Naive thymus-derived CD4-positive, alpha-beta T cell (primary cell): ENCODE results near the gene FCGBP. TPM values are rescaled to one million over a fixed set of nuclear protein-coding genes. Genes with fewer than 3 reads are reported as not detected.

Source experiments
- ATAC-seq: fragments of 150-1000 bp; cut with Tn5 transposase; 2 replicates; pipeline ENCODE4 v1.10.0; 2021; ENCODE audit warnings: mild to moderate bottlenecking, moderate library complexity
- CTCF ChIA-PET: fragments of 350-600 bp; sonication (Branson Sonifier 250); formaldehyde crosslinking; loops from one replicate; lab custom pipeline; 2021; ENCODE audit warnings: antibody characterized with exemption; lab: Charles Lee
- POLR2A ChIA-PET: fragments of 350-600 bp; sonication (Branson Sonifier 250); formaldehyde crosslinking; loops from one replicate; lab custom pipeline; 2021; ENCODE audit warnings: antibody characterized with exemption, inconsistent platforms; lab: Charles Lee
- DNase-seq, 9 donors: peaks; one replicate each; pipeline versions ENCODE4 v3.0.0 to v3.0.0-alpha.2; 2020 to 2022; ENCODE audit warnings: mixed read lengths in 1 of 9
- H3K27ac ChIP-seq: one replicate; pipeline ENCODE4 v1.7.0; 2013; ENCODE audit warnings: mild to moderate bottlenecking, low read depth, low read length, moderate library complexity
- H3K27me3 ChIP-seq, 2 donors: one replicate each; pipeline ENCODE4 v1.7.0; 2013; ENCODE audit warnings: low read length in 2 of 2, mild to moderate bottlenecking in 2 of 2, moderate library complexity in 2 of 2; ENCODE audit not compliant: control insufficient read depth in 2 of 2, insufficient read depth in 2 of 2
- H3K36me3 ChIP-seq, 3 experiments: 1 replicate in 2 of 3; 2 replicates in 1 of 3; pipeline ENCODE4 v1.7.0; 2013; ENCODE audit warnings: low read length in 3 of 3, mild to moderate bottlenecking in 3 of 3, moderate library complexity in 1 of 3; ENCODE audit not compliant: insufficient read depth in 3 of 3, control insufficient read depth in 2 of 3
- H3K4me1 ChIP-seq, 2 donors: one replicate each; pipeline ENCODE4 v1.7.0; 2013; ENCODE audit warnings: low read length in 2 of 2, mild to moderate bottlenecking in 2 of 2, moderate library complexity in 1 of 2; ENCODE audit not compliant: control insufficient read depth in 2 of 2, insufficient read depth in 2 of 2
- H3K4me3 ChIP-seq: 2 replicates; pipeline ENCODE4 v1.7.0; 2013; ENCODE audit warnings: mild to moderate bottlenecking, low read length
- H3K9me3 ChIP-seq, 3 experiments: 1 replicate in 2 of 3; 2 replicates in 1 of 3; pipeline ENCODE4 v1.7.0; 2013; ENCODE audit warnings: low read length in 3 of 3; ENCODE audit not compliant: control insufficient read depth in 2 of 3
- H3K27ac Mint-ChIP-seq, 9 donors: one replicate each; pipeline ENCODE4 v1.8.0; 2020 to 2022; ENCODE audit warnings: mixed read lengths in 9 of 9, mild to moderate bottlenecking in 8 of 9, moderate library complexity in 5 of 9, inconsistent platforms in 2 of 9
- H3K27me3 Mint-ChIP-seq, 5 donors: one replicate each; pipeline ENCODE4 v1.8.0; 2021 to 2022; ENCODE audit warnings: mixed read lengths in 5 of 5, mild to moderate bottlenecking in 1 of 5
- H3K36me3 Mint-ChIP-seq, 5 donors: one replicate each; pipeline ENCODE4 v1.8.0; 2020 to 2022; ENCODE audit warnings: mixed read lengths in 5 of 5, mild to moderate bottlenecking in 3 of 5, inconsistent platforms in 1 of 5
- H3K4me1 Mint-ChIP-seq, 7 donors: one replicate each; pipeline ENCODE4 v1.8.0; 2020 to 2022; ENCODE audit warnings: mixed read lengths in 7 of 7, mild to moderate bottlenecking in 3 of 7, inconsistent platforms in 1 of 7
- H3K4me3 Mint-ChIP-seq, 10 donors: one replicate each; pipeline ENCODE4 v1.8.0; 2020 to 2022; ENCODE audit warnings: mild to moderate bottlenecking in 10 of 10, mixed read lengths in 10 of 10, moderate library complexity in 6 of 10, inconsistent platforms in 2 of 10
- H3K9me3 Mint-ChIP-seq, 11 donors: one replicate each; pipeline ENCODE4 v1.8.0; 2020 to 2022; ENCODE audit warnings: mixed read lengths in 11 of 11, mild to moderate bottlenecking in 4 of 11, inconsistent platforms in 1 of 11, moderate library complexity in 1 of 11
- intact Hi-C, 2 donors: fragments of 100-400 bp; cut with micrococcal nuclease; formaldehyde crosslinking; loops; one replicate each; pipeline ENCODE4 v1.15.1; 2023
- polyA plus RNA-seq, 2 donors: library from polyadenylated mRNA; unstranded; fragments of 300-500 nt; fragmentation: Illumina TruSeq; gene quantifications; one replicate each; pipeline ENCODE4 v1.2.3, GENCODE V29; 2021
- total RNA-seq, 6 experiments: library from RNA in 5 of 6; stranded (reverse) in 5 of 6; gene quantifications; 1 replicate in 5 of 6; 2 replicates in 1 of 6; pipeline ENCODE4 v1.2.3 and lab custom pipeline; 2021 to 2026

FCGBP gene
- total and polyA plus RNA-seq, 7 experiments from 2014 or later: 0.57 to 118 (median 25.9) TPM

GRCh38 chr19:39970675-39971379 is 36.4 kb upstream of the FCGBP start, which contains the start of gene PSMC4:
Gene PSMC4 (plus strand): TSS chr19:39971165. CDS start chr19:39971203, 38 bp downstream.
- Mint-ChIP-seq H3K27ac (peak within 1 kb of the TSS; percentile 95 to 99 (median 97)), H3K4me3 (peak within 1 kb of the TSS; percentile 92 to 100 (median 94)), H3K4me1 (peaks cover 39 to 61% (median 53%) of the 10 kb centered on the region in 7 donors), H3K9me3 (peaks cover 0 to 3% (median 0%) of the 10 kb centered on the region in 11 donors), H3K27me3 (no peaks in the 10 kb centered on the region), H3K36me3 (peaks cover 0 to 46% (median 23%) of the 10 kb centered on the region in 5 donors)
- Histone ChIP-seq H3K27ac (peak within 1 kb of the TSS; percentile 95), H3K4me3 (peak within 1 kb of the TSS; percentile 88), H3K4me1 (peaks cover 27 to 32% of the 10 kb centered on the region in 2 donors), H3K9me3 (no peaks in the 10 kb centered on the region), H3K36me3 (peaks cover 0 to 36% (median 5%) of the 10 kb centered on the region in 3 experiments), H3K27me3 (no peaks in the 10 kb centered on the region)
- ATAC-seq (peak; percentile 98), DNase-seq (peak; percentile 94 to 99 (median 98))
- ChIA-PET POLR2A (interaction anchor here (0.6 to 3.8 kb wide), 25 partner anchors 8 to 220 kb away, joined by 3 to 91 read pairs (median 8); partner anchors contain the start of genes DYRK1B, FBL, FCGBP and ZNF546), CTCF (interaction anchor here (0.6 to 4.5 kb wide), 40 partner anchors 8 to 846 kb away, joined by 3 to 54 read pairs (median 6); partner anchors contain the start of genes FBL, ZNF546 and ZNF780A)
- intact Hi-C loops: loop anchor here (1.0 to 10.0 kb wide), 22 partner anchors 12 to 744 kb away; partner anchors contain the start of genes DYRK1B (in 2 of the 2), MAP3K10 (in 2 of the 2), SERTAD3 (in 2 of the 2) and ZNF780A (in 2 of the 2)

GRCh38 chr19:39970425-39970674 is 35.9 kb upstream of the FCGBP start:
- peak overlapping the region; percentile 92 to 100 (median 94) for H3K4me3 Mint-ChIP-seq
- H3K4me1 Mint-ChIP-seq: peaks cover 39 to 61% (median 51%) of the 10 kb centered on the region in 7 donors
- H3K27me3 Mint-ChIP-seq: no peaks in the 10 kb centered on the region
- intact Hi-C loops: loop anchor here (1.0 to 10.0 kb wide), 14 partner anchors 11 to 744 kb away; partner anchors contain the start of genes MAP3K10 (in 2 of the 2), SERTAD3 (in 2 of the 2), CCNP (in 1 of the 2) and COQ8B (in 1 of the 2)
- H3K36me3 Mint-ChIP-seq: peaks cover 0 to 41% (median 18%) of the 10 kb centered on the region in 5 donors
- ChIA-PET CTCF (interaction anchor here (0.6 to 4.5 kb wide), 37 partner anchors 8 to 847 kb away, joined by 3 to 54 read pairs (median 7); partner anchors contain the start of genes FBL and ZNF546), POLR2A (interaction anchor here (0.6 to 3.8 kb wide), 27 partner anchors 9 to 220 kb away, joined by 3 to 91 read pairs (median 6); partner anchors contain the start of genes DYRK1B, FBL, FCGBP and ZNF546)
- no peaks in the 10 kb centered on the region for H3K27me3 ChIP-seq
- peak overlapping the region; percentile 88 for H3K4me3 ChIP-seq
- ATAC-seq (peak; percentile 17), DNase-seq (no peak)
- peak overlapping the region; percentile 95 to 99 (median 97) for H3K27ac Mint-ChIP-seq
- peaks cover 27 to 32% of the 10 kb centered on the region in 2 donors for H3K4me1 ChIP-seq
- H3K9me3 Mint-ChIP-seq: peaks cover 0 to 3% (median 0%) of the 10 kb centered on the region in 11 donors
- H3K36me3 ChIP-seq: peaks cover 0 to 32% (median 5%) of the 10 kb centered on the region in 3 experiments
- no peaks in the 10 kb centered on the region for H3K9me3 ChIP-seq
- peak overlapping the region; percentile 95 for H3K27ac ChIP-seq

DNA sequence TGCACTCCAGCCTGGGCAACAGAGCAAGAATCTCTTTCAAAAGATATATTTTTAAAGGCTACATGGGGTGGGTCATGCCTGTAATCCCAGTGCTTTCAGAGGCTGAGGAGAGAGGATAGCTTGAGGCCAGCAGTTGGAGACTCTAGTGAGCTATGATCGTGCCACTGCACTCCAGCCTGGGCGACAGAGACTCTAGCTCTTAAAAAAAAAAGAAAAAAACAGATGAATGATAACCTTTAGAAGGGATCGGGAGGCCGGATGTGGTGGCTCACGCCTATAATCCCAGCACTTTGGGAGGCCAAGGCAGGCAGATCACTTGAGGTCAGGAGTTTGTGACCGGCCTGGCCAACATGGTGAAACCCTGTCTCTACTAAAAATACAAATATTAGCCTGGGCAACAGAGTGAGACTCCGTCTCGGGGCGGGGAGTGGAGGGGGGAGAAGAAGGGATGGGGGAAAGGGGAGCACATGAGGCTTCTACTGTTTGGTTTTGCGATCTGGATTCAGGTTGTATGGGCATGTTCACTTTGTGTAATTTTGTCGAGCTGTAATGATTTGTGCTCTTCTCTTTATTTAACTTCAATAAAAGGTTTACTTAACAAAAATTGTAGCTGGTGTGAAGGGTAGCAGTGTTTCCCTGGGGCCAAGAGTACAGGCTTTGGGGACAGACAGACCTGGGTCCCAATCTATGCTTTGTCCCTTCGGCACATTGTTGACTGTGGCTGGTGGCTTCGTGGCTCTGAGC is 35.4 kb upstream of the FCGBP start:
- ChIA-PET POLR2A (interaction anchor here (0.6 to 3.8 kb wide), 26 partner anchors 9 to 221 kb away, joined by 3 to 91 read pairs (median 7); partner anchors contain the start of genes DYRK1B, FBL, FCGBP and ZNF546), CTCF (interaction anchor here (0.6 to 4.5 kb wide), 38 partner anchors 8 to 847 kb away, joined by 3 to 54 read pairs (median 7); partner anchors contain the start of genes FBL and ZNF546)
- peaks cover 39 to 61% (median 51%) of the 10 kb centered on the region in 7 donors for H3K4me1 Mint-ChIP-seq
- Histone ChIP-seq H3K4me1 (peaks cover 27 to 32% of the 10 kb centered on the region in 2 donors), H3K27me3 (no peaks in the 10 kb centered on the region), H3K9me3 (no peaks in the 10 kb centered on the region), H3K36me3 (peaks cover 0 to 29% (median 5%) of the 10 kb centered on the region in 3 experiments), H3K27ac (peak overlapping the region; percentile 95), H3K4me3 (peak overlapping the region; percentile 88)
- ATAC-seq (no peak), DNase-seq (peak in 1 of 9 donors; percentile 19)
- peaks cover 0 to 3% (median 0%) of the 10 kb centered on the region in 11 donors for H3K9me3 Mint-ChIP-seq
- no peaks in the 10 kb centered on the region for H3K27me3 Mint-ChIP-seq
- H3K4me3 Mint-ChIP-seq: peak overlapping the region; percentile 92 to 100 (median 94)
- intact Hi-C loops: loop anchor here (1.0 to 10.0 kb wide), 15 partner anchors 10 to 745 kb away; partner anchors contain the start of genes MAP3K10 (in 2 of the 2), SERTAD3 (in 2 of the 2), CCNP (in 1 of the 2) and COQ8B (in 1 of the 2)
- H3K36me3 Mint-ChIP-seq: peaks cover 0 to 39% (median 15%) of the 10 kb centered on the region in 5 donors
- H3K27ac Mint-ChIP-seq: peak overlapping the region; percentile 95 to 99 (median 97)

GRCh38 chr19:39969266-39969665 is 34.8 kb upstream of the FCGBP start:
- DNase-seq (peak in 1 of 9 donors; percentile 19), ATAC-seq (no peak)
- ChIA-PET POLR2A (interaction anchor here (0.6 to 3.8 kb wide), 12 partner anchors 8 to 124 kb away, joined by 3 to 91 read pairs (median 30); partner anchors contain the start of genes FBL and FCGBP), CTCF (interaction anchor here (0.6 to 4.5 kb wide), 12 partner anchors 8 to 528 kb away, joined by 3 to 54 read pairs (median 10); no protein-coding TSS in a partner anchor)
- Histone ChIP-seq H3K4me3 (peak overlapping the region; percentile 88), H3K4me1 (peaks cover 27 to 32% of the 10 kb centered on the region in 2 donors), H3K36me3 (peaks cover 0 to 23% (median 5%) of the 10 kb centered on the region in 3 experiments), H3K27me3 (no peaks in the 10 kb centered on the region), H3K27ac (peak overlapping the region; percentile 95), H3K9me3 (no peaks in the 10 kb centered on the region)
- Mint-ChIP-seq H3K27me3 (no peaks in the 10 kb centered on the region), H3K36me3 (peaks cover 0 to 34% (median 12%) of the 10 kb centered on the region in 5 donors), H3K4me3 (peak overlapping the region; percentile 92 to 100 (median 94)), H3K27ac (peak overlapping the region; percentile 95 to 99 (median 97)), H3K9me3 (peaks cover 0 to 3% (median 0%) of the 10 kb centered on the region in 11 donors), H3K4me1 (peaks cover 39 to 62% (median 51%) of the 10 kb centered on the region in 7 donors)
- intact Hi-C loops: loop anchor here in 1 of 2 donors (1.0 kb wide), 1 partner anchor 9 kb away; no protein-coding TSS in a partner anchor

- H3K4me3 ChIP-seq: peak overlapping the region; percentile 88
- Mint-ChIP-seq H3K27me3 (no peaks in the 10 kb centered on the region), H3K27ac (peak overlapping the region; percentile 95 to 99 (median 97)), H3K9me3 (peaks cover 0 to 3% (median 0%) of the 10 kb centered on the region in 11 donors), H3K4me3 (peak overlapping the region; percentile 41 to 100 (median 93)), H3K4me1 (peaks cover 38 to 64% (median 55%) of the 10 kb centered on the region in 7 donors), H3K36me3 (peaks cover 0 to 32% (median 8%) of the 10 kb centered on the region in 5 donors)
- peaks cover 0 to 19% (median under 1%) of the 10 kb centered on the region in 3 experiments for H3K36me3 ChIP-seq
- peak overlapping the region; percentile 95 for H3K27ac ChIP-seq
- POLR2A ChIA-PET: interaction anchor here (0.6 to 3.8 kb wide), 11 partner anchors 8 to 124 kb away, joined by 3 to 91 read pairs (median 30); partner anchors contain the start of genes FBL and FCGBP
- CTCF ChIA-PET: interaction anchor here (0.8 to 4.5 kb wide), 9 partner anchors 7 to 176 kb away, joined by 3 to 54 read pairs (median 31); no protein-coding TSS in a partner anchor
- no peaks in the 10 kb centered on the region for H3K27me3 ChIP-seq
- intact Hi-C loops: loop anchor here in 1 of 2 donors (1.0 kb wide), 1 partner anchor 8 kb away; no protein-coding TSS in a partner anchor
- ATAC-seq: no peak
- H3K9me3 ChIP-seq: no peaks in the 10 kb centered on the region
- peaks cover 27 to 36% of the 10 kb centered on the region in 2 donors for H3K4me1 ChIP-seq
- peak in 1 of 9 donors; percentile 20 for DNase-seq
Observed at GRCh38 chr19:39968789-39969188, 34.4 kb upstream of the FCGBP start.
